ENCODE data around the gene CCNDBP1. TPM values are rescaled to one million over a fixed set of nuclear protein-coding genes. Genes with fewer than 3 reads are reported as not detected.

Gene CCNDBP1, protein sequence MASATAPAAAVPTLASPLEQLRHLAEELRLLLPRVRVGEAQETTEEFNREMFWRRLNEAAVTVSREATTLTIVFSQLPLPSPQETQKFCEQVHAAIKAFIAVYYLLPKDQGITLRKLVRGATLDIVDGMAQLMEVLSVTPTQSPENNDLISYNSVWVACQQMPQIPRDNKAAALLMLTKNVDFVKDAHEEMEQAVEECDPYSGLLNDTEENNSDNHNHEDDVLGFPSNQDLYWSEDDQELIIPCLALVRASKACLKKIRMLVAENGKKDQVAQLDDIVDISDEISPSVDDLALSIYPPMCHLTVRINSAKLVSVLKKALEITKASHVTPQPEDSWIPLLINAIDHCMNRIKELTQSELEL
- total RNA-seq (ENCODE audit: unreplicated experiment): 86.8 TPM
- long read RNA-seq, transcript CCNDBP1-201 (11 exons, 3,660 nt): major isoform, 90 of 112 reads
- long read RNA-seq, partial matches to known transcripts: 10 of 112 reads
- long read RNA-seq, other reads (novel, unspliced or antisense): 5 of 112 reads

DNA sequence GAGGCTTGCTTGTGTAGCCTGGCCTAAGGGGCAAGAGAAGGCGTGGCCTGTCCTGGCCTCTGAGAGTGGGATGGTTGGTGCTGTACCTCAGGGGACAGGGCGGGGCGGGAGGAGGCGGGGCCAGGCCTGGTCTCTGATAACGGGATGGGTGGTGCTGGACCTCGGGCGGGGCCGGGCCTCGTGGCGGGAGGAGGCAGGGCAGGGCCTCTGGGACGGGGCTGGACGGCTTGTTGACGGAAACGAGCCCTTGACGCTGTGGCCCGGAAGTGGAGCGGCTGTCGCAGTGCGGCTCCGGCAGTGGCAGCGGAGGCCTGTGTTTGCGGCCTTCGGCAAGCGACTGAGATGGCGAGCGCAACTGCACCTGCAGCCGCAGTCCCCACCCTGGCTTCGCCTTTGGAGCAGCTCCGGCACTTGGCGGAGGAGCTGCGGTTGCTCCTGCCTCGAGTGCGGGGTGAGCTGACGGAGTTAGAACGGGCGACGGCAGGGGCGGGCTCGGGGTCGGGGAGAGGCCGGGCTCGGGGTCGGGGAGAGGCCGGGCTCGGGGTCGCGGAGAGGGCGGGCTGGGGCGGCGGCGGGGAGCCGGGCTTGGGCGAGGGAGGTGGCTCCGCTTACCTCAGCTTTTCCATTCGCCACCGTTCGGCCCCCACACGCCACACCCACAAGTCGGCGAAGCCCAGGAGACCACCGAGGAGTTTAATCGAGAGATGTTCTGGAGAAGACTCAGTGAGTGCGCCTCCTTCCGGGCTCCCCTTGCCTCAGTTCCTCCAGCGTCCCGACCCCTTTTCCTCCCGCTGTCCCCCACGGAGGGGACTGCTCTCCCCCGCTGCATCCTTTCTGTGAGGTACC lies at the start of gene CCNDBP1:
CCNDBP1 (plus strand) TSS at position 247 of the 846 bp plus-strand sequence; CDS start at position 343, 96 bp downstream.
- peak; percentile 99 for DNase-seq
- H3K36me3 Mint-ChIP-seq (ENCODE audit: unreplicated experiment): no peaks in the 10 kb centered on the region
- peaks cover 2% of the 10 kb centered on the region for H3K4me1 Mint-ChIP-seq (ENCODE audit: low read depth, unreplicated experiment)
- peaks cover 4% of the 10 kb centered on the region for H3K9me3 Mint-ChIP-seq (ENCODE audit: unreplicated experiment)
- H3K27me3 Mint-ChIP-seq (ENCODE audit: unreplicated experiment): peaks cover 4% of the 10 kb centered on the region
- peak within 1 kb of the TSS; percentile 90 for H3K27ac Mint-ChIP-seq (ENCODE audit: unreplicated experiment)
- peak within 1 kb of the TSS; percentile 98 for H3K4me3 Mint-ChIP-seq (ENCODE audit: unreplicated experiment)
- TF ChIP-seq, protein P1, sequence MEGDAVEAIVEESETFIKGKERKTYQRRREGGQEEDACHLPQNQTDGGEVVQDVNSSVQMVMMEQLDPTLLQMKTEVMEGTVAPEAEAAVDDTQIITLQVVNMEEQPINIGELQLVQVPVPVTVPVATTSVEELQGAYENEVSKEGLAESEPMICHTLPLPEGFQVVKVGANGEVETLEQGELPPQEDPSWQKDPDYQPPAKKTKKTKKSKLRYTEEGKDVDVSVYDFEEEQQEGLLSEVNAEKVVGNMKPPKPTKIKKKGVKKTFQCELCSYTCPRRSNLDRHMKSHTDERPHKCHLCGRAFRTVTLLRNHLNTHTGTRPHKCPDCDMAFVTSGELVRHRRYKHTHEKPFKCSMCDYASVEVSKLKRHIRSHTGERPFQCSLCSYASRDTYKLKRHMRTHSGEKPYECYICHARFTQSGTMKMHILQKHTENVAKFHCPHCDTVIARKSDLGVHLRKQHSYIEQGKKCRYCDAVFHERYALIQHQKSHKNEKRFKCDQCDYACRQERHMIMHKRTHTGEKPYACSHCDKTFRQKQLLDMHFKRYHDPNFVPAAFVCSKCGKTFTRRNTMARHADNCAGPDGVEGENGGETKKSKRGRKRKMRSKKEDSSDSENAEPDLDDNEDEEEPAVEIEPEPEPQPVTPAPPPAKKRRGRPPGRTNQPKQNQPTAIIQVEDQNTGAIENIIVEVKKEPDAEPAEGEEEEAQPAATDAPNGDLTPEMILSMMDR (IDR thresholded peaks at IDR 0.05; ENCODE audit: partially characterized antibody, unreplicated experiment): peak; percentile 63

GRCh38 chr15:43143203-43143941 lies 41.8 kb upstream of the CCNDBP1 start:
- Mint-ChIP-seq H3K9me3 (ENCODE audit: unreplicated experiment) (no peaks in the 10 kb centered on the region), H3K4me1 (ENCODE audit: low read depth, unreplicated experiment) (no peaks in the 10 kb centered on the region), H3K27ac (ENCODE audit: unreplicated experiment) (no peak overlapping the region), H3K36me3 (ENCODE audit: unreplicated experiment) (peaks cover 23% of the 10 kb centered on the region), H3K27me3 (ENCODE audit: unreplicated experiment) (no peaks in the 10 kb centered on the region), H3K4me3 (ENCODE audit: unreplicated experiment) (no peak overlapping the region)
- TF ChIP-seq, protein P1 (IDR thresholded peaks at IDR 0.05; ENCODE audit: partially characterized antibody, unreplicated experiment): no peak
- DNase-seq: no peak

- Mint-ChIP-seq H3K27ac (ENCODE audit: unreplicated experiment) (no peak overlapping the region), H3K27me3 (ENCODE audit: unreplicated experiment) (no peaks in the 10 kb centered on the region), H3K4me1 (ENCODE audit: low read depth, unreplicated experiment) (no peaks in the 10 kb centered on the region), H3K9me3 (ENCODE audit: unreplicated experiment) (no peaks in the 10 kb centered on the region), H3K36me3 (ENCODE audit: unreplicated experiment) (peaks cover 16% of the 10 kb centered on the region), H3K4me3 (ENCODE audit: unreplicated experiment) (no peak overlapping the region)
- TF ChIP-seq, protein P1 (IDR thresholded peaks at IDR 0.05; ENCODE audit: partially characterized antibody, unreplicated experiment): no peak
- DNase-seq: no peak
These were observed 40.7 kb upstream of the CCNDBP1 start for GRCh38 chr15:43144512-43144911.

DNA sequence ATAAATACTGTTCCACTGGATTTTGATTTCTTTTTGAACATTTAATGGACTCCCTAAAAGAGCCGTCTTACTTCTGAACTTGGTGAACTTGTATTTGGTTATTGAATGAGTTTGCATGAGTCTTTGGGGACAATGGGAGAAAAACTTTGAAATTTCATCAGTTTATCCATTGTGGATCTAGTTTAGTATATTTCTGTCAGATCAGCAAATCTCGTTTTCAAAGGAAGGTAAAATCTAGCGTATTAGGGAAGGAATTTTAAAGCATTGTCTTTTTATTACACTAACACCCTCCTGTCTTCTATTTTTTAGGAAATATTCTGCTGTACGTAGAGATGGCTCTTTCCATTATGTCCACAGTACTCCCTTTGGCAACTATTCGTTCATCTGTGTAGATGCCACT lies 39.0 kb upstream of the CCNDBP1 start:
- no peaks in the 10 kb centered on the region for H3K27me3 Mint-ChIP-seq (ENCODE audit: unreplicated experiment)
- no peak overlapping the region for H3K27ac Mint-ChIP-seq (ENCODE audit: unreplicated experiment)

More for the DNA sequence above, 39.0 kb upstream of the CCNDBP1 start:
- Mint-ChIP-seq H3K9me3 (ENCODE audit: unreplicated experiment) (no peaks in the 10 kb centered on the region), H3K4me1 (ENCODE audit: low read depth, unreplicated experiment) (no peaks in the 10 kb centered on the region), H3K36me3 (ENCODE audit: unreplicated experiment) (peaks cover 6% of the 10 kb centered on the region), H3K4me3 (ENCODE audit: unreplicated experiment) (no peak overlapping the region)
- DNase-seq: no peak
- TF ChIP-seq, protein P1 (IDR thresholded peaks at IDR 0.05; ENCODE audit: partially characterized antibody, unreplicated experiment): no peak
